ENCODE measurements around the gene ATP5PF. TPM values are rescaled to one million over a fixed set of nuclear protein-coding genes. Genes with fewer than 3 reads are reported as not detected.
"Not testable (repeated sequence)": the region's sequence is repeated elsewhere in the genome, so short reads cannot be mapped to it uniquely, and the experiment has no call there.

The ATP5PF gene, protein sequence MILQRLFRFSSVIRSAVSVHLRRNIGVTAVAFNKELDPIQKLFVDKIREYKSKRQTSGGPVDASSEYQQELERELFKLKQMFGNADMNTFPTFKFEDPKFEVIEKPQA
- polyA plus RNA-seq (2013, experiment 1 of 2), result 310 TPM
- 301 TPM for polyA plus RNA-seq (2013, experiment 2 of 2)

DNA sequence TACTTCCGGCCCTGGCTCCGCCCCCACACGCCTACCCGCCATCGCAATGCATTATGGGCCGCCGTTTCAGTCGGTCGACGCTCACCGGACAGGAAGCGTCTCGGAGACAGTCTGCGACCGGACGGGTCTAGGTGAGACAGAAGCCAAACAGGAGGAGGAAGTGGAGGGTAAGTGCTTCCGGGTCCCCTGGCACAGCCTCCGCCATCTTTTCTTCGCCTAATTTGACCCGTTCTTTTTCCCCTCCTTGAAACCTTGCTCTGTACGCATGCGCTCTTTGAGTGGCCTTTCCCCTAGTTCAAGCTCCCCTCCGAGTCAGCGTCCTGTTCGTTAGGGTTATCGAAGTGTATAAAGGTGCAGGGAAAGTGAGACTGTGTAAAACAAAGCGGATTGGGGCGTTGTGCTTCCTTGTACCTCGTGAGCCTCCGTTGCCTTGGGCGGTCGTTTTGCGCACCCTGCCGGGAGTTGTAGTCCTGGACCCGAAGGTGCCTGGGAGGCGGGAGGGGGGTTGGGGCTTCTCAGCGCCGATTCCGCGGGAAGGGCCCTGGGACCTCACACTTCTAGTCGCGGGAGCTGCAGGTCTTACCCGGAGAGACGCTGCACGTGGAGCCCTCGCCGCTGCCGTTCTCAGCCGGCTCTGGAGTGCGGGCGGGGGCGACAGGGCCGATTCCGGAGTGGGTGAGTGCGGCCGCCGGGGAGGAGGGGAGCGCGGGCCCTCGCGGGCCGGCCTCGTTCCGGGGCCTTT lies at the start of gene ATP5PF, which contains the start of gene GABPA:
TSS of gene ATP5PF (minus strand) at position 1 of the 742 bp plus-strand sequence. CDS start 5,110 bp downstream, outside the sequence.
TSS of gene GABPA (plus strand) at position 69 of the 742 bp plus-strand sequence. CDS start 6,627 bp downstream, outside the sequence.
- Histone ChIP-seq H3K79me1 (ENCODE audit: low read depth, low read length) (peaks cover 4% of the 10 kb centered on the region), H4K8ac (ENCODE audit: low read depth, low read length) (peak within 1 kb of the TSS; percentile 24), H3K4me1 (ENCODE audit: control insufficient read depth in 2 of 2, insufficient read depth in 1 of 2, low read depth in 1 of 2, low read length in 2 of 2) (peaks cover 1 to 4% of the 10 kb centered on the region in 2 donors), H3K18ac (ENCODE audit: low read length) (peak within 1 kb of the TSS; percentile 99), H2BK120ac (ENCODE audit: low read depth, low read length) (no peak within 1 kb of the TSS), H3K14ac (ENCODE audit: low read length) (peak within 1 kb of the TSS; percentile 89), H2BK12ac (ENCODE audit: low read length) (no peak within 1 kb of the TSS), H3K27me3 (ENCODE audit: control insufficient read depth in 3 of 3, insufficient read depth in 3 of 3, low read depth in 1 of 3, low read length in 3 of 3) (no peaks in the 10 kb centered on the region), H4K91ac (ENCODE audit: low read depth, low read length, poor library complexity) (no peak within 1 kb of the TSS), H3K4me2 (ENCODE audit: insufficient read depth, low read length, poor library complexity, severe bottlenecking) (peak within 1 kb of the TSS; percentile 60), H2BK15ac (ENCODE audit: low read length) (peak within 1 kb of the TSS; percentile 73), H3K36me3 (replicated peaks in 1 of 2; ENCODE audit: control insufficient read depth in 2 of 2, insufficient read depth in 2 of 2, low read length in 2 of 2) (peaks cover 0 to 27% of the 10 kb centered on the region in 2 donors), H3K23ac (ENCODE audit: low read depth, low read length, poor library complexity) (peak within 1 kb of the TSS; percentile 43), H3K4me3 (ENCODE audit: low read length in 2 of 2) (peak within 1 kb of the TSS; percentile 76 to 87), H3K4ac (ENCODE audit: low read length) (no peak within 1 kb of the TSS), H2BK5ac (ENCODE audit: low read length) (peak within 1 kb of the TSS; percentile 97), H3K27ac (replicated peaks; ENCODE audit: low read length) (peak within 1 kb of the TSS; percentile 96), H2AFZ (ENCODE audit: low read length) (peak within 1 kb of the TSS; percentile 89), H3K9ac (ENCODE audit: low read depth, low read length, poor library complexity) (peak within 1 kb of the TSS; percentile 97), H3K9me3 (replicated peaks in 1 of 2; ENCODE audit: control insufficient read depth in 2 of 2, insufficient read depth in 1 of 2, low read depth in 1 of 2, low read length in 2 of 2) (no peaks in the 10 kb centered on the region), H2AK5ac (ENCODE audit: low read depth, low read length) (peak within 1 kb of the TSS; percentile 65)
- no CpG with 5 or more reads among the region's 64 CpGs for WGBS, 2 donors (ENCODE audit: extremely low coverage in 2 of 2, insufficient read length in 2 of 2, insufficient replicate concordance in 1 of 2)
- peak; percentile 97 for DNase-seq (ENCODE audit: low spot score)

DNA sequence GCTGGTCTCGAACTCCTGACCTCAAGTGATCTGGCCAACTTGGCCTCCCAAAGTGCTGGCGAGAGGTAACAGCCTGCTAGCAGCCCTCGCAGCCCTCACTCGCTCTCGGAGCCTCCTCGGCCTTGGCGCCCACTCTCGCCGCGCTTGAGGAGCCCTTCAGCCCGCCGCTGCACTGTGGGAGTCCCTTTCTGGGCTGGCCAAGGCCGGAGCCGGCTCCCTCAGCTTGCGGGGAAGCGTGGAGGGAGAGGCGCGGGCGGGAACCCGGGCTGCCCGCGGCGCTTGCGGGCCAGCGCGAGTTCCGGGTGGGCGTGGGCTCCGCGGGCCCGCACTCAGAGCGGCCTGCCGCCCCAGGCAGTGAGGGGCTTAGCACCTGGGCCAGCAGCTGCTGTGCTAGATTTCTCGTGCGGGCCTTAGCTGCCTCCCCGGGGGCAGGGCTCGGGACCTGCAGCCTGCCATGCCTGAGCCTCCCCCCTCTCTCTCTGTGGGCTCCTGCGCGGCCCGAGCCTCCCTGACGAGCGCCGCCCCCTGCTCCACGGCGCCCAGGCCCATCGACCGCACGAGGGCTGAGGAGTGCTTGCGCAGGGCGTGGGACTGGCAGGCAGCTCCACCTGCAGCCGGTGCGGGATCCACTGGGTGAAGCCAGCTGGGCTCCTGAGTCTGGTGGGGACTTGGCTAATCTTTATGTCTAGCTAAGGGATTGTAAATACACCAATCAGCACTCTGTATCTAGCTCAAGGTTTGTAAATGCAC lies 43.6 kb upstream of the ATP5PF start:
- not testable (repeated sequence) for H2BK5ac ChIP-seq (ENCODE audit: low read length); H2AFZ ChIP-seq (ENCODE audit: low read length); H3K23ac ChIP-seq (ENCODE audit: low read depth, low read length, poor library complexity); H3K14ac ChIP-seq (ENCODE audit: low read length); H4K91ac ChIP-seq (ENCODE audit: low read depth, low read length, poor library complexity); H3K4ac ChIP-seq (ENCODE audit: low read length); H3K79me1 ChIP-seq (ENCODE audit: low read depth, low read length); H3K4me1 ChIP-seq (ENCODE audit: control insufficient read depth in 2 of 2, insufficient read depth in 1 of 2, low read depth in 1 of 2, low read length in 2 of 2); H3K27ac ChIP-seq (replicated peaks; ENCODE audit: low read length); H3K36me3 ChIP-seq (replicated peaks in 1 of 2; ENCODE audit: control insufficient read depth in 2 of 2, insufficient read depth in 2 of 2, low read length in 2 of 2); H3K4me2 ChIP-seq (ENCODE audit: insufficient read depth, low read length, poor library complexity, severe bottlenecking); H2BK15ac ChIP-seq (ENCODE audit: low read length); DNase-seq (ENCODE audit: low spot score); H2AK5ac ChIP-seq (ENCODE audit: low read depth, low read length); H4K8ac ChIP-seq (ENCODE audit: low read depth, low read length); H3K4me3 ChIP-seq (ENCODE audit: low read length in 2 of 2); H2BK120ac ChIP-seq (ENCODE audit: low read depth, low read length); H3K9me3 ChIP-seq (replicated peaks in 1 of 2; ENCODE audit: control insufficient read depth in 2 of 2, insufficient read depth in 1 of 2, low read depth in 1 of 2, low read length in 2 of 2); H3K18ac ChIP-seq (ENCODE audit: low read length); H3K9ac ChIP-seq (ENCODE audit: low read depth, low read length, poor library complexity); H3K27me3 ChIP-seq (ENCODE audit: control insufficient read depth in 3 of 3, insufficient read depth in 3 of 3, low read depth in 1 of 3, low read length in 3 of 3)
- WGBS, 2 donors (ENCODE audit: extremely low coverage in 2 of 2, insufficient read length in 2 of 2, insufficient replicate concordance in 1 of 2), result no CpG with 5 or more reads among the region's 52 CpGs
- peak overlapping the region; percentile 41 for H2BK12ac ChIP-seq (ENCODE audit: low read length)

DNA sequence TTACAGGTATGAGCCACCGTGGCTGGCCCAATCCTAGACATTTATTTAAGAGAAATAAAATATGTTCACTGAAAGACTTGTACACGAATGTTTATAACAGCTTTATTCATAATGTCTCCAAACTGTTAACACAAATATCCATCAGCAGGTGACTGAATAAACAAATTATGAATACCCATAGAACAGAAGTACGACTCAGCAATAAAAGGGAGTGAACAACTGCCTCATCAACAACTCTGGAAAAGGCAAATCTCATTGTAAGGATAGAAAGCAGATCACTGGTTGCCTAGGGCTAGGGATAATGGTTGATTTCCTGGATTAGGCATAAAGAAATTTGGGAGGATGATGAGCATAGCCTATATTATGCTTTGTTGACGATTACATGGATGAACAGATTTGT lies 41.7 kb upstream of the ATP5PF start:
- Histone ChIP-seq H3K9ac (ENCODE audit: low read depth, low read length, poor library complexity) (no peak overlapping the region), H2BK120ac (ENCODE audit: low read depth, low read length) (no peak overlapping the region), H2AFZ (ENCODE audit: low read length) (no peak overlapping the region), H2BK5ac (ENCODE audit: low read length) (no peak overlapping the region), H2AK5ac (ENCODE audit: low read depth, low read length) (no peak overlapping the region), H3K14ac (ENCODE audit: low read length) (no peak overlapping the region), H3K27ac (replicated peaks; ENCODE audit: low read length) (no peak overlapping the region), H3K23ac (ENCODE audit: low read depth, low read length, poor library complexity) (no peak overlapping the region), H3K27me3 (ENCODE audit: control insufficient read depth in 3 of 3, insufficient read depth in 3 of 3, low read depth in 1 of 3, low read length in 3 of 3) (peaks cover 0 to 2% (median 0%) of the 10 kb centered on the region in 3 experiments), H3K4me3 (ENCODE audit: low read length in 2 of 2) (no peak overlapping the region), H3K9me3 (replicated peaks in 1 of 2; ENCODE audit: control insufficient read depth in 2 of 2, insufficient read depth in 1 of 2, low read depth in 1 of 2, low read length in 2 of 2) (no peaks in the 10 kb centered on the region), H2BK15ac (ENCODE audit: low read length) (no peak overlapping the region), H3K79me1 (ENCODE audit: low read depth, low read length) (no peaks in the 10 kb centered on the region), H3K4me1 (ENCODE audit: control insufficient read depth in 2 of 2, insufficient read depth in 1 of 2, low read depth in 1 of 2, low read length in 2 of 2) (no peaks in the 10 kb centered on the region), H3K36me3 (replicated peaks in 1 of 2; ENCODE audit: control insufficient read depth in 2 of 2, insufficient read depth in 2 of 2, low read length in 2 of 2) (no peaks in the 10 kb centered on the region), H4K91ac (ENCODE audit: low read depth, low read length, poor library complexity) (no peak overlapping the region), H4K8ac (ENCODE audit: low read depth, low read length) (no peak overlapping the region), H3K4ac (ENCODE audit: low read length) (no peak overlapping the region), H3K4me2 (ENCODE audit: insufficient read depth, low read length, poor library complexity, severe bottlenecking) (no peak overlapping the region), H3K18ac (ENCODE audit: low read length) (no peak overlapping the region), H2BK12ac (ENCODE audit: low read length) (no peak overlapping the region)
- WGBS, 2 donors (ENCODE audit: extremely low coverage in 2 of 2, insufficient read length in 2 of 2, insufficient replicate concordance in 1 of 2), result no CpG with 5 or more reads among the region's 4 CpGs
- DNase-seq (ENCODE audit: low spot score), result no peak

DNA sequence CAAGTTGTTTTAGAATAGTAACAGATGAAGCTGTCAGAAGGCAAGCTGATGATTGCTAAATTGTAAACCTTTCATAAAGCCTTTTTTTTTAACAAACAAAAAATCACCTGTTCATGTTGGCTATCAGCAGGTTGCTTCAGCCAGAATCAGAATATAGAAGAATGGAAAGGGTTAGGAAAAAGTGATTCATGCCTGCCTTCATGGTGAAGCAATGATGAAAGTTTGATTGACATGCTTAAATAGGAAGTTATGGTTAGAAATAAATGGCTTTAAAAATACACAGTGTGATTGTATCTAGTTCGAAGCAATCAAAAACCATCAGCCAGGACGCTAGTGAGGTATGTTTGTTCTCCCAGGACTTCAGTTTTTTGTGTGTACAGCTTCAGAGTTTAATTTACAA lies 38.0 kb upstream of the ATP5PF start:
- Histone ChIP-seq H3K79me1 (ENCODE audit: low read depth, low read length) (no peaks in the 10 kb centered on the region), H3K18ac (ENCODE audit: low read length) (no peak overlapping the region), H2AK5ac (ENCODE audit: low read depth, low read length) (no peak overlapping the region), H4K91ac (ENCODE audit: low read depth, low read length, poor library complexity) (no peak overlapping the region), H3K4me2 (ENCODE audit: insufficient read depth, low read length, poor library complexity, severe bottlenecking) (no peak overlapping the region), H2BK15ac (ENCODE audit: low read length) (no peak overlapping the region), H3K4me1 (ENCODE audit: control insufficient read depth in 2 of 2, insufficient read depth in 1 of 2, low read depth in 1 of 2, low read length in 2 of 2) (no peaks in the 10 kb centered on the region), H3K9me3 (replicated peaks in 1 of 2; ENCODE audit: control insufficient read depth in 2 of 2, insufficient read depth in 1 of 2, low read depth in 1 of 2, low read length in 2 of 2) (no peaks in the 10 kb centered on the region), H3K9ac (ENCODE audit: low read depth, low read length, poor library complexity) (no peak overlapping the region), H2AFZ (ENCODE audit: low read length) (no peak overlapping the region), H2BK120ac (ENCODE audit: low read depth, low read length) (no peak overlapping the region), H2BK5ac (ENCODE audit: low read length) (no peak overlapping the region), H3K4me3 (ENCODE audit: low read length in 2 of 2) (no peak overlapping the region), H2BK12ac (ENCODE audit: low read length) (no peak overlapping the region), H3K27ac (replicated peaks; ENCODE audit: low read length) (no peak overlapping the region), H3K36me3 (replicated peaks in 1 of 2; ENCODE audit: control insufficient read depth in 2 of 2, insufficient read depth in 2 of 2, low read length in 2 of 2) (peaks cover 0 to 9% of the 10 kb centered on the region in 2 donors), H3K14ac (ENCODE audit: low read length) (no peak overlapping the region), H4K8ac (ENCODE audit: low read depth, low read length) (no peak overlapping the region), H3K27me3 (ENCODE audit: control insufficient read depth in 3 of 3, insufficient read depth in 3 of 3, low read depth in 1 of 3, low read length in 3 of 3) (no peaks in the 10 kb centered on the region), H3K23ac (ENCODE audit: low read depth, low read length, poor library complexity) (no peak overlapping the region), H3K4ac (ENCODE audit: low read length) (no peak overlapping the region)
- no peak for DNase-seq (ENCODE audit: low spot score)
- no CpG with 5 or more reads among the region's 2 CpGs for WGBS, 2 donors (ENCODE audit: extremely low coverage in 2 of 2, insufficient read length in 2 of 2, insufficient replicate concordance in 1 of 2)

All from neuronal stem cell (in vitro differentiated cells).